Measurements from ENCODE around the gene RPL31. TPM values are rescaled to one million over a fixed set of nuclear protein-coding genes. Genes with fewer than 3 reads are reported as not detected.

Gene RPL31
- total RNA-seq (2014; rRNA removed; shearing (Covaris generic)): 564 and 864 TPM in 2 replicates

GRCh38 chr2:101001691-101002561 is at the start of gene RPL31:
Gene RPL31, plus strand, starts transcription at chr2:101002289. Its CDS starts 413 bp downstream, at chr2:101002702.
- DNase-seq (ENCODE audit: low read depth): peak; percentile 96

DNA sequence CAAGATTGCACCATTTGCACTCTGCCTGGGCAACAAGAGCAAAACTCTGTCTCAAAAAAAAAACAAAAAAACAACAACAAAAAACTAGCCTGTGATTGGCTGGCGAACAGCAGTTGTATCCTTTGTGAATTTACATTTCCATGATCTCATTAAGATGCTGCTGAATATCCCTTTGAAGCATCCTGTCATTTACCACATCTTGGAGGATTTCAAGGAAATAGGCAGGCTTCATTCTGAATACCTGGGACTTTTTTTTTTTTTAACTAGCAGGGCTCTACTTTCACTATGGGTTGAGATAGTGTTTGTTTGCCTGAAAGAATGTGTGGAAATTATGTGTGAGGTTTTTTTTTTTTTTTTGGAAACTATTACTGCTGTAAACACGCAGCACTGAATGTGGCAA is 49.6 kb upstream of the RPL31 start:
- no peak for DNase-seq (ENCODE audit: low read depth)

GRCh38 chr2:100953406-100954043 is 48.6 kb upstream of the RPL31 start:
- no peak for DNase-seq (ENCODE audit: low read depth)

GRCh38 chr2:100954044-100954420 is 48.1 kb upstream of the RPL31 start:
- no peak for DNase-seq (ENCODE audit: low read depth)

DNA sequence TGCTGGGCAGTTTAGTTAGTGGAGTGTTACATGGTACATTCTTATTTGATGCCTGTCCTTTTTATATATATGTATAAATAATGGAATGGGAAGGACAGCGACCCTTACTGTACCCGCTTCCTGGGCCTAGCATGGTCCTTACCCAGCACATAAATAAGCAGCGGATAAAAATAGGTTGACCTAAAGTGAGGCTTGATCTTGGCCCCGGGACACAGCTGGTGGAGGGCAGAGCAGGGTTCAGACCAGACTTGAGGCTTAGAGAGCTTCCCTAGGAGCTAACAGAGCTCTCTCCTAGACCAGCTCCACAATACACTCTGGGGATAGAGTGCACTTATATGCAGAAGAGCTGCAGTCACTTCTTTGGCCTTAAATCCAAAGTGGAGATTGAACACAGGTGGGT is 46.9 kb upstream of the RPL31 start:
- DNase-seq (ENCODE audit: low read depth): no peak

GRCh38 chr2:100956081-100956480 is 46.0 kb upstream of the RPL31 start:
- DNase-seq (ENCODE audit: low read depth): no peak

- DNase-seq (ENCODE audit: low read depth): peak; percentile 83
Measured at GRCh38 chr2:100957996-100958653, 44.0 kb upstream of the RPL31 start.

DNA sequence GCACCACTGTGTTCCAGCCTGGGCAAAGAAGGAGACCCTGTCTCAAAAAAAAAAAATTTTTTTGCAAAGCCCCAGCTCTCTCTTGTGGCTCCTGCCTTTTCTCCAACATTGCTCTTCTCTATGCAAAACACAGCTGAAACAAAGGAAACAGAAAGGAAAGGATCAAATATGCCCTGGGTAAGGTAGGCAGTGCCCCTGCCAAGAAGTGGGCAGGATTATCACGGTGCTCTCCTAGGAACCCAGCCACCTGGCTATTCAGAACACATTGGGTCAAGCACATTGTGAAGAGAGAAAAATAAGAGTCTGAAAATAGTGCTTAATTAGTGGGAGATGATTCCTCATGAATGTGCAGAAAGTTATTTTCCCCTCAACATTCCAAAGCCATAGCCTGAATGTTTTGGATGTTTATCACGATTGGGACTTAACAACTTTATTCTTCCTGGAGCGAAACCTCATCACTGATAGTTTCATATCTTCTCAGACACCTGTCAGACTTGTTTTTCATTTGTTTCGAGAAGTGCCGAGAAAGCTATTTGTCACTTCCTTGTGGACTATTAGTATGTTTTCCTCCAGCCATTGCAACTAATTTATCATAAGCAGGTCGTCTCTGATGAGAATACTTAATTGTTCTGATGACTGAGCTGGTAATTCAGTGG is 42.7 kb upstream of the RPL31 start:
- DNase-seq (ENCODE audit: low read depth): peak; percentile 44

GRCh38 chr2:100960688-100961087 is 41.4 kb upstream of the RPL31 start:
- no peak for DNase-seq (ENCODE audit: low read depth)

DNA sequence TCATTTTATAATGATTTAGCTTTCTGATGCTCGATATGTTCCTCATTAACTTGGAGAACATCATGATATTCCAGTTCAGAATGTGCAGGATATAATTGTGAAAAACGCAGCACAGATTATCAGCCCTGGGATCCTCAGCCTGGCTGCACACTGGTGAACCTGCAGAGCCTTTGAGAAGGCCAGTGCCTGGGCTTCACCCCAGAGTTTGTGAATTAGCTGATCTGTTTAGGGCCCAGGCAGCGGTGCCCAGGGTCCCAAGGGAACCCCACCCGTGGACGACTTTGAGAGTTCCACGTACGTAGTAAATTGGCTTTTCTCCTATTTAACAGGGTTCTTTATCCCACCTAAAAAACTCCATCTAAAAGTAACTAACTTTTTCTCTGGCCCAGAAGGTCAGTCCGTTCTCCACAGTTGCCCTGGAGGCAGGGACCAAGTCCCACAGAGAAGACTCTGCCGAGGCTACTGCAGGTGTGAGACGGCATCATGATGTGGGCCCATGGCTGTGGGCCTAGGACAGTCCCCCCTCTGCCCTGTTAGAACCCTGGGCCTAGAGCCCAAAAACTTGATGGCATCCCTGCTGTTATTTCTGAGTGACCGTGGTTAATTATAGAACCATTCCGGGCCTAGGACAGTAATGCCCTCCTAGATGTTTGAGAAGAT is 39.6 kb upstream of the RPL31 start:
- DNase-seq (ENCODE audit: low read depth): no peak

DNA sequence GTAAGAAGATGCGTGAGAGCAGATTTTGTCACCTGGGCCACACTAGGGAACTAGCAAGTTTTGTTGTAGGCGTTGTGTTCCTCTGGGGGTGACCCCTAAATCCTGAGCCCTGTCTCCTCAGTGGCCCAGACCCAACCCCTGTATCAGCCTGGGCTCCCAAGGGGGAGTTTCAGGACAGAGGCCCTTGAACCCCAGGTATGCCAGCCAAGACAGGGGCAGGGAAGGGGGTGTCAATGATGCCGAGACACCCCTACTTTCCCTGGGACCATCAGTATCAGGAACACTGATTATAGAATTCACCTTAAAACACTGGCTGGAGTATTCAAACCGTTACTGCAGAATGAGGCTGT is 39.1 kb upstream of the RPL31 start:
- DNase-seq (ENCODE audit: low read depth): no peak

DNA sequence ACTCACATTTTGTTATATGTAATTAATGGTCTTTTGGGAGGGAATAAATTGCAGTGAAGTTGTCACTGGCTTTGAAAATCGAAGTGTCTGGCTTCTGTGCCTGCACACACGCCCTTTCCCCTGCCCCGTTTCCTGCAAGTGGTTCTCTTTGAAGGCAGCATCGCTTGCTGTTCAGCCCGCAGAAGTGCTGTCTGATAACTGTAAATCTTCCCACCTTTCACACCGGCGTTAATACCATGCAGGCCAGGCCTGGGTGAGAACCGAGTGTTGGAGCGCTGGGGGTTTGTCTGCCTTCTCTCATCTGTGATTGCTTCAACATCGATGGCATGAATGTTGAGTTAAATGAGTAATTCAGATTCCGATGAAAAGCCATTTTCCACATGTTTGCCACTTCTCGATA is 37.9 kb upstream of the RPL31 start:
- DNase-seq (ENCODE audit: low read depth): no peak

GRCh38 chr2:100964681-100965169 is 37.4 kb upstream of the RPL31 start:
- no peak for DNase-seq (ENCODE audit: low read depth)

DNA sequence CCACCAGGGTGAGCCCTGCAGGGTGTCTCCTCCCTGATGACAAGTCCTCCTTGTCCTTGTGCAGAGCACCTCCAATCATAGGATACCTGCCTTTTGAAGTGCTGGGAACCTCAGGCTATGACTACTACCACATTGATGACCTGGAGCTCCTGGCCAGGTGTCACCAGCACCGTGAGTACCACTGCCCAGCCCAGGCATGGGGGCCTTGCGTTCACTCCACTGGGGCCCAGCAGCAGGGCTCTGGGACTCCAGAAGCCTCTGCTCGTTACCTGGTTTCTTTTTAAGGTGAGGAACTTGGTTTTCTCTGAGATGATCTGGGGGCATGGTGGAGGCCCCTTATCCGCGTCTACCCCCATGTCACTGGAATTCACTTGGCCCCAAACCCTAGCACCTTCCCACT is 36.5 kb upstream of the RPL31 start:
- DNase-seq (ENCODE audit: low read depth): no peak

GRCh38 chr2:100967716-100968115 is 34.4 kb upstream of the RPL31 start:
- DNase-seq (ENCODE audit: low read depth): no peak

DNA sequence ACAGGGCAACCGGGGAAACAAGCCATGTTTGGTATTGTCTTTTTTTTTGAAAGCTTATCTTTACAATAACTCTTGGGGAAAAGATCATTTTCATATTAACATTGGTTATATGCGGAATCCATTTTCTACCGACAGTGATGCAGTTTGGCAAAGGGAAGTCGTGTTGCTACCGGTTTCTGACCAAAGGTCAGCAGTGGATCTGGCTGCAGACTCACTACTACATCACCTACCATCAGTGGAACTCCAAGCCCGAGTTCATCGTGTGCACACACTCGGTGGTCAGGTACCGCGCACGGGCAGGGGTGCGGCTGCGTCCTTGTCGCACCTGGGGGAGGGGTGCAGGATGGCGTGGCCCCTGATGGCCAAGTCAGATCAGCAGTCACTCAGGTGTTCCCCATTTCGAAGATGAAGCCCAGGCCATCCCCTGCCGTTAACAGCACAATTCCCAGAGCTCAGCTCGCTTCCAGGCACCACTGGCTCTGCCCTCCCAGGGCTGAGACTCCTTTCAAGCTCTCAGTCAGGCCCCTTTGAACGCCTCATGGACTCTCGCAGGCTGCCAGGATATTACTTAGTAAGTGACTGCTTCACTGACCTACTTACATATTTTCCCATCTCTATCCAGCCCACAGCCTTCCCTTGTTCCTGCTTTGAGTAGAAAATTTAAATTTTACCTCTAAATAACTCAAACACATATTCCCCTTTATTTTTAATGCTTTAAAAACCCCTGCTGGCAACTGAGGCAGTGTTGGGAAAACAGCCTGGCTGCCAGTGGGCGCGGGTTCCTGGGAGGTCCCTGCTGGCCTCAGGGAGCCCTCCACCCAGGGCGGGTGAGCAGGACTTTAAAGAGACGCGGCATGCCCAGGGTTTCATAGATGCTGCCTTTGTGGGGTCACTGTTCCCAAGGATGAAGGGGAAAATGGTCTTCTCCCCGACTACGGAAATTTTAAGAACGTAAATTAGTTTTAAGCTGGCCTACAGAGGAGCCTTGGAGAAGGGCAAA is 33.6 kb upstream of the RPL31 start:
- no peak for DNase-seq (ENCODE audit: low read depth)

DNA sequence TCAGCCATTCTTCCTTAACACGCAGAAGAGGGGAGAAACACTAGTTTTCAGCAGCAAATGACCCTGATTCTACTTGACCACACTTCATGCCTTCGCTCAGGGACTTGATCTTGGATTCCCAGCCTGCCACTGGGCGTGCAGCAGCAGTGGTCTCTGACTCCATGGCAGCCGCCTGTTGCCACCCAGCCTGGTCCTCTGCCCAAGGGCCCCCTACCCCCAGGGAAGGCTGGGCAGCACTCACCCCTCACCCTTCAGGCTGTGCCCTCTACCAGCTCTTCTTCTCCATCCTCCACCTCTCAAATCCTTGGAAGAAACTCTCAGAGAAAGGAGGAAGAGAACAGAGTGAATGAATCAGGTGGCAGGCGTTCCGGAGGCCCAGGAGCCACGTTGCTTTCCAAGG is 32.1 kb upstream of the RPL31 start:
- no peak for DNase-seq (ENCODE audit: low read depth)

DNA sequence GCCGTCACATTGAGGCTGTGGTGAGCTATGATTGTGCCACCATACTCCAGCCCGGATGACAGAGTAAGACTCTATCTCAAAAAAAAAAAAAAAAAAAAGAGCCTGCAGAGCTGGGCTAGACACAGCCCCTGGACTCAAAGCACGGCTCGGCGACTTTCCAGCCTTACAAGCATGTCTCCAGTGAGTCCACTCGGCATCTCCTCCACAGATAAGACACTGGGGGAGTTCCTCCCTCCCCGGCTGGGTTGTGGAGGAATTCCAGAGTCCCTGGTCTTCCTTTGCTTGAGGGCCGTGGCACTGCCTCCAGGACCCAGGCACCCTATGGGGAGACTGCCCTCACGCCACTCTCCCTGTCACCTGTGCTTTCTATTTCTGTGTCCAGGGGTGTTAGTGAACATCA is 30.9 kb upstream of the RPL31 start:
- no peak for DNase-seq (ENCODE audit: low read depth)

GRCh38 chr2:100972452-100972851 is 29.6 kb upstream of the RPL31 start:
- no peak for DNase-seq (ENCODE audit: low read depth)
